HL-60 (cell line): ENCODE measurements around the gene DKKL1.

ENCODE experiments used
- GABPA ChIP-seq: IDR thresholded peaks from 2 replicates; pipeline ENCODE4 v1.6.1; 2012; ENCODE audit warnings: low read depth
- POLR2AphosphoS5 ChIP-seq: IDR thresholded peaks from 2 replicates; pipeline ENCODE4 v1.6.1; 2012; ENCODE audit warnings: low read depth
- TF ChIP-seq, protein P1 (sequence below): IDR thresholded peaks from one replicate; pipeline ENCODE4 v1.5.1; 2011; ENCODE audit warnings: low read length, control low read depth, inconsistent platforms; ENCODE audit not compliant: insufficient read depth
- TF ChIP-seq, protein P2 (sequence below): IDR thresholded peaks from 2 replicates; pipeline ENCODE4 v1.6.1; 2012; ENCODE audit warnings: low read depth; ENCODE audit not compliant: insufficient replicate concordance

DNA sequence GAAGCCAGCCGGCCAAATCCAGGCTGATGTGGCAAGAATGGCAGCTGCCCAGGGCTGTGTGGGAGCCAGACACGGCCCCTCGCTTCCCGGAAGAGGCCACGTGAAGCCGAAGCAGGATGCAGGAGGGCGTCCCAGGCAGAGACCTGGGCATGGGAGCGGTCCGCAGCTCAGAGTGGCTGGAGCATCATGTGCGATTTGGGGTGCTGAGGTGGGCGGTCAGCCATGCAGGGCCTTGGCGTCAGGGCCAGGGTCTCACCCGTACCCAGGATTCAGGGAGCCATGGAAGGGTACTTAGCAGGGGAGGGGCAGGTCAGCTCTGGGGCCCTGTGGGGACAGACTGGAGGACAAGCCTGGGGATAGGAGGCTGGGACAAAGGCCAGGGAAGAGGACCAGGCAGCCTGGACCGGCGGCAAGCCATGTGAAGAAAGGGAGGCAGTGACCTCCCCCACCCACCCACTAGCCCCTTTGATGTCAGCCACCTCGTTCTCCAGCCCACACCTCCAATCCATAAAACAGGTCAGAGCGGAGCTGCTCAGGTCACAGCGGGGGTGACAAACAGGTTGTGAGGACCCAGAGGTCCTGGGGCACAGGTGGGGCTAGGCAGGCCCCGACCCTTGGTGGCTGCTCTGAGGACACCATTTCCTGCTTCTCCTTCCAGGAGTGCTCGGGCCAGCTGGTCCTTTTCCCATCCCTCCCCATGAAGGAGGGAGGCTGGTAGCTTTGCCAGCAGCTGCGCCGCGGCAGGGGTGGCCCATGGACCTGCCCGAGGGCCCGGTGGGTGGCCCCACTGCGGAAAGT is 26.7 kb downstream of the DKKL1 start:
- TF ChIP-seq, protein P1, sequence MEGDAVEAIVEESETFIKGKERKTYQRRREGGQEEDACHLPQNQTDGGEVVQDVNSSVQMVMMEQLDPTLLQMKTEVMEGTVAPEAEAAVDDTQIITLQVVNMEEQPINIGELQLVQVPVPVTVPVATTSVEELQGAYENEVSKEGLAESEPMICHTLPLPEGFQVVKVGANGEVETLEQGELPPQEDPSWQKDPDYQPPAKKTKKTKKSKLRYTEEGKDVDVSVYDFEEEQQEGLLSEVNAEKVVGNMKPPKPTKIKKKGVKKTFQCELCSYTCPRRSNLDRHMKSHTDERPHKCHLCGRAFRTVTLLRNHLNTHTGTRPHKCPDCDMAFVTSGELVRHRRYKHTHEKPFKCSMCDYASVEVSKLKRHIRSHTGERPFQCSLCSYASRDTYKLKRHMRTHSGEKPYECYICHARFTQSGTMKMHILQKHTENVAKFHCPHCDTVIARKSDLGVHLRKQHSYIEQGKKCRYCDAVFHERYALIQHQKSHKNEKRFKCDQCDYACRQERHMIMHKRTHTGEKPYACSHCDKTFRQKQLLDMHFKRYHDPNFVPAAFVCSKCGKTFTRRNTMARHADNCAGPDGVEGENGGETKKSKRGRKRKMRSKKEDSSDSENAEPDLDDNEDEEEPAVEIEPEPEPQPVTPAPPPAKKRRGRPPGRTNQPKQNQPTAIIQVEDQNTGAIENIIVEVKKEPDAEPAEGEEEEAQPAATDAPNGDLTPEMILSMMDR = no peak
- TF ChIP-seq POLR2AphosphoS5 (no peak), GABPA (no peak)
- TF ChIP-seq, protein P2, sequence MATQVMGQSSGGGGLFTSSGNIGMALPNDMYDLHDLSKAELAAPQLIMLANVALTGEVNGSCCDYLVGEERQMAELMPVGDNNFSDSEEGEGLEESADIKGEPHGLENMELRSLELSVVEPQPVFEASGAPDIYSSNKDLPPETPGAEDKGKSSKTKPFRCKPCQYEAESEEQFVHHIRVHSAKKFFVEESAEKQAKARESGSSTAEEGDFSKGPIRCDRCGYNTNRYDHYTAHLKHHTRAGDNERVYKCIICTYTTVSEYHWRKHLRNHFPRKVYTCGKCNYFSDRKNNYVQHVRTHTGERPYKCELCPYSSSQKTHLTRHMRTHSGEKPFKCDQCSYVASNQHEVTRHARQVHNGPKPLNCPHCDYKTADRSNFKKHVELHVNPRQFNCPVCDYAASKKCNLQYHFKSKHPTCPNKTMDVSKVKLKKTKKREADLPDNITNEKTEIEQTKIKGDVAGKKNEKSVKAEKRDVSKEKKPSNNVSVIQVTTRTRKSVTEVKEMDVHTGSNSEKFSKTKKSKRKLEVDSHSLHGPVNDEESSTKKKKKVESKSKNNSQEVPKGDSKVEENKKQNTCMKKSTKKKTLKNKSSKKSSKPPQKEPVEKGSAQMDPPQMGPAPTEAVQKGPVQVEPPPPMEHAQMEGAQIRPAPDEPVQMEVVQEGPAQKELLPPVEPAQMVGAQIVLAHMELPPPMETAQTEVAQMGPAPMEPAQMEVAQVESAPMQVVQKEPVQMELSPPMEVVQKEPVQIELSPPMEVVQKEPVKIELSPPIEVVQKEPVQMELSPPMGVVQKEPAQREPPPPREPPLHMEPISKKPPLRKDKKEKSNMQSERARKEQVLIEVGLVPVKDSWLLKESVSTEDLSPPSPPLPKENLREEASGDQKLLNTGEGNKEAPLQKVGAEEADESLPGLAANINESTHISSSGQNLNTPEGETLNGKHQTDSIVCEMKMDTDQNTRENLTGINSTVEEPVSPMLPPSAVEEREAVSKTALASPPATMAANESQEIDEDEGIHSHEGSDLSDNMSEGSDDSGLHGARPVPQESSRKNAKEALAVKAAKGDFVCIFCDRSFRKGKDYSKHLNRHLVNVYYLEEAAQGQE = no peak
